Cardiac fibroblast (primary cell): ENCODE results near the gene OTX2.

Source experiments
- DNase-seq, 2 donors: peaks; one replicate each; pipeline versions ENCODE4 v3.0.0 to v3.0.0-alpha.2; 2010; ENCODE audit warnings: low read depth in 2 of 2
- H3K4me3 ChIP-seq, 2 donors: replicated peaks in 1 of 2; 1 replicate in 1 of 2; 2 replicates in 1 of 2; pipeline ENCODE4 v1.5.1; 2011; ENCODE audit warnings: low read depth in 2 of 2, low read length in 2 of 2, mild to moderate bottlenecking in 2 of 2, moderate library complexity in 1 of 2
- TF ChIP-seq, protein P1 (sequence below): IDR thresholded peaks from one replicate; pipeline ENCODE4 v1.5.1; 2011; ENCODE audit warnings: low read depth, mild to moderate bottlenecking, low read length, inconsistent platforms

The OTX2 gene

DNA sequence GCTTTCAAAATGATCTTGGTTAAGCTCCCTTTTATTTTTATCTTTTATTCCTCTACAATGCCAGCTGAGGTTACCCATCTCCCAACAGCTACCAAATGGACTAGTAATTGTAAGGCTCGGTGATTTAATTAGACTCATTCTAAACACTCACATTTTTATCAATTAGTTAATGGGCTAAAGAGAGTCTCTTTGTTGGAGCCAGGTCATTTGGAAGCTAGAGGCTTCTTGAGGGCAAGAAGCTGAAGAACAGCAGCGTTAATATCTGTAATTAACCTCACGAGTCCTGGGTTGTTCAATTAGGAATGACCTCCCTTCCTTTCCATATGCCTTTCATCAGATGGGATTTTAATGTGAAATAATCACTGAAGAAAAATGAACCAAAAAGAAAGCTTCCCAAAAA lies 56.9 kb downstream of the OTX2 start:
- TF ChIP-seq, protein P1, sequence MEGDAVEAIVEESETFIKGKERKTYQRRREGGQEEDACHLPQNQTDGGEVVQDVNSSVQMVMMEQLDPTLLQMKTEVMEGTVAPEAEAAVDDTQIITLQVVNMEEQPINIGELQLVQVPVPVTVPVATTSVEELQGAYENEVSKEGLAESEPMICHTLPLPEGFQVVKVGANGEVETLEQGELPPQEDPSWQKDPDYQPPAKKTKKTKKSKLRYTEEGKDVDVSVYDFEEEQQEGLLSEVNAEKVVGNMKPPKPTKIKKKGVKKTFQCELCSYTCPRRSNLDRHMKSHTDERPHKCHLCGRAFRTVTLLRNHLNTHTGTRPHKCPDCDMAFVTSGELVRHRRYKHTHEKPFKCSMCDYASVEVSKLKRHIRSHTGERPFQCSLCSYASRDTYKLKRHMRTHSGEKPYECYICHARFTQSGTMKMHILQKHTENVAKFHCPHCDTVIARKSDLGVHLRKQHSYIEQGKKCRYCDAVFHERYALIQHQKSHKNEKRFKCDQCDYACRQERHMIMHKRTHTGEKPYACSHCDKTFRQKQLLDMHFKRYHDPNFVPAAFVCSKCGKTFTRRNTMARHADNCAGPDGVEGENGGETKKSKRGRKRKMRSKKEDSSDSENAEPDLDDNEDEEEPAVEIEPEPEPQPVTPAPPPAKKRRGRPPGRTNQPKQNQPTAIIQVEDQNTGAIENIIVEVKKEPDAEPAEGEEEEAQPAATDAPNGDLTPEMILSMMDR, result no peak
- no peak overlapping the region for H3K4me3 ChIP-seq
- DNase-seq, result no peak

GRCh38 chr14:56752428-56752827 lies 57.9 kb downstream of the OTX2 start:
- TF ChIP-seq, protein P1, result no peak
- DNase-seq, result no peak
- no peak overlapping the region for H3K4me3 ChIP-seq

DNA sequence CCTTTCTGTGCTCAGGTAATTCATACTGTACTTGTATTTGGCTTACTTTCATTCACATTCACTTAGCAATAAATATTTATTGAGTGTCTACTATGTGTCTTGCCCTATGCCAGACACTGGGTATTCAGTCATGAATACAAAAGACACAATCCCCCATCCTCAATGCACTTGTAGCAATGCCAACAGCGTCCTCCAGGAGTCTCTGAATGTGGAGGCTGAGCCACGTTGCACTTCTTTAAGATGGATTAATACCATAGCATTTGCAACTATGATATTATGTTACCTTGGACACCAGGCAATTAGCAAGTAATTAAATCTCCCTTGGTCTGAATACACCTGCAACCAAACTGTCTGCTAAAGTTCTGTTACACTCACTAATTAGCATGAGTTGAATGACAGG lies 58.8 kb downstream of the OTX2 start:
- H3K4me3 ChIP-seq, result no peak overlapping the region
- TF ChIP-seq, protein P1, result no peak
- no peak for DNase-seq
